A549 (cell line): ENCODE data around the gene FBXO3. TPM values are rescaled to one million over a fixed set of nuclear protein-coding genes. Genes with fewer than 3 reads are reported as not detected.
A peak's percentile ranks its signal among the peaks of the same experiment; 100 is the strongest.

Experiments used
- ATAC-seq, 2 experiments: fragments of 200-7000 bp in 1 of 2; fragments of >200 bp in 1 of 2; cut with Nextera tagmentation in 1 of 2; cut with Tn5 transposase in 1 of 2; 3 replicates each; pipeline versions ENCODE4 v1.8.0 to v1.9.1; 2018 to 2020; ENCODE audit warnings: mild to moderate bottlenecking in 1 of 2, moderate library complexity in 1 of 2
- CTCF ChIA-PET: fragments of 300-600 bp; sonication (Branson Sonifier 250); formaldehyde crosslinking; extraction: SDS; loops from one replicate; lab custom pipeline; 2021; ENCODE audit warnings: antibody characterized with exemption, inconsistent platforms; lab: Yijun Ruan, JAX
- POLR2A ChIA-PET: fragments of 350-600 bp; formaldehyde crosslinking; extraction: SDS; loops from one replicate; lab custom pipeline; 2021; ENCODE audit warnings: antibody characterized with exemption, inconsistent platforms; lab: Yijun Ruan, JAX
- DNase-seq, 2 experiments: peaks; one replicate each; pipeline versions ENCODE4 v3.0.0 to v3.0.0-alpha.2; 2011 to 2016; ENCODE audit warnings: low read depth in 1 of 2, low spot score in 1 of 2
- FAIRE-seq: peaks from 2 replicates; lab custom pipeline; 2011; peaks lifted over from hg19 to GRCh38; lab: Jason Lieb, UNC
- H3K27ac ChIP-seq, 2 experiments: fragments of >200 bp; sonication (Bioruptor Twin); formaldehyde crosslinking; 3 replicates each; pipeline ENCODE4 v1.5.1; 2016 to 2017
- H3K4me1 ChIP-seq: fragments of >200 bp; sonication (Bioruptor Twin); formaldehyde crosslinking; 3 replicates; pipeline ENCODE4 v1.6.1; 2016
- H3K4me2 ChIP-seq: fragments of >200 bp; sonication (Bioruptor Twin); formaldehyde crosslinking; 3 replicates; pipeline ENCODE4 v1.6.1; 2016
- H3K4me3 ChIP-seq: fragments of >200 bp; sonication (Bioruptor Twin); formaldehyde crosslinking; 3 replicates; pipeline ENCODE4 v1.5.1; 2016
- H3K9me3 ChIP-seq: fragments of >200 bp; sonication (Bioruptor Twin); formaldehyde crosslinking; 3 replicates; pipeline ENCODE4 v1.6.1; 2016
- BCL3 ChIP-seq: fragments of >200 bp; sonication (Bioruptor Twin); formaldehyde crosslinking; IDR thresholded peaks from 3 replicates; pipeline ENCODE4 v1.6.1; 2016
- CBX2 ChIP-seq: fragments of 200-600 bp; sonication (generic); IDR thresholded peaks from 2 replicates; pipeline ENCODE4 v1.6.1; 2016; ENCODE audit warnings: low read depth, mild to moderate bottlenecking, borderline replicate concordance
- ESRRA ChIP-seq: fragments of 150-350 bp; IDR thresholded peaks from 2 replicates; pipeline ENCODE4 v1.6.1; 2014; ENCODE audit warnings: mild to moderate bottlenecking, low read length, borderline replicate concordance
- FOSL2 ChIP-seq, 2 experiments: fragments of 450-650 bp in 1 of 2; fragments of >200 bp in 1 of 2; sonication (Bioruptor Twin) in 1 of 2; formaldehyde crosslinking; IDR thresholded peaks; 2 replicates each; pipeline versions ENCODE4 v1.5.0 to v1.6.1; 2016 to 2020; ENCODE audit warnings: mild to moderate bottlenecking in 1 of 2, moderate library complexity in 1 of 2
- HDAC2 ChIP-seq: fragments of 200-600 bp; sonication (generic); IDR thresholded peaks from 2 replicates; pipeline ENCODE4 v1.6.1; 2016
- HEYL ChIP-seq: fragments of 250-450 bp; sonication (Bioruptor Pico); IDR thresholded peaks from 2 replicates; pipeline ENCODE4 v1.8.0; 2021; ENCODE audit warnings: mild to moderate bottlenecking, moderate library complexity
- HOXB13 ChIP-seq: fragments of 250-450 bp; sonication (Bioruptor Pico); IDR thresholded peaks from 2 replicates; pipeline ENCODE4 v1.5.0; 2020; ENCODE audit warnings: low read depth, mild to moderate bottlenecking, moderate library complexity
- JUN ChIP-seq, 2 experiments: fragments of >200 bp; sonication (Bioruptor Twin); formaldehyde crosslinking; IDR thresholded peaks; 2 replicates in 1 of 2; 3 replicates in 1 of 2; pipeline ENCODE4 v1.6.1; 2016 to 2017
- KDM1A ChIP-seq: fragments of 200-600 bp; sonication (generic); IDR thresholded peaks from 2 replicates; pipeline ENCODE4 v1.6.1; 2016; ENCODE audit warnings: low read depth, mild to moderate bottlenecking
- MAZ ChIP-seq: fragments of 150-350 bp; IDR thresholded peaks from 2 replicates; pipeline ENCODE4 v1.6.1; 2014; ENCODE audit warnings: antibody characterized with exemption, low read depth, low read length, borderline replicate concordance
- MYC ChIP-seq: IDR thresholded peaks from 2 replicates; pipeline ENCODE4 v1.6.1; 2012; ENCODE audit warnings: mild to moderate bottlenecking, inconsistent platforms, low read length, improper control_type of control experiment, borderline replicate concordance
- NPAS2 ChIP-seq: fragments of 250-450 bp; sonication (Bioruptor Pico); IDR thresholded peaks from 2 replicates; pipeline ENCODE4 v1.8.0; 2022; ENCODE audit warnings: mild to moderate bottlenecking, moderate library complexity, borderline replicate concordance
- POLR2A ChIP-seq: IDR thresholded peaks from 2 replicates; pipeline ENCODE4 v1.6.1; 2012; ENCODE audit warnings: mild to moderate bottlenecking, low read length
- RAD21 ChIP-seq, 2 experiments: fragments of >200 bp in 1 of 2; sonication (Bioruptor Twin) in 1 of 2; formaldehyde crosslinking in 1 of 2; IDR thresholded peaks in 1 of 2; conservative IDR thresholded peaks in 1 of 2; 2 replicates in 1 of 2; 3 replicates in 1 of 2; pipeline ENCODE4 v1.6.1; 2012 to 2018; ENCODE audit warnings: inconsistent platforms in 1 of 2
- RARB ChIP-seq: fragments of 250-450 bp; sonication (Bioruptor Pico); IDR thresholded peaks from 2 replicates; pipeline ENCODE4 v1.8.0; 2021; ENCODE audit warnings: mild to moderate bottlenecking, moderate library complexity
- RCOR1 ChIP-seq: fragments of 150-350 bp; IDR thresholded peaks from 2 replicates; pipeline ENCODE4 v1.6.1; 2014; ENCODE audit warnings: antibody characterized with exemption, low read length, low read depth
- RNF2 ChIP-seq: fragments of 200-600 bp; sonication (generic); IDR thresholded peaks from 2 replicates; pipeline ENCODE4 v1.6.1; 2016; ENCODE audit warnings: low read depth, mild to moderate bottlenecking, antibody characterized with exemption, moderate library complexity, borderline replicate concordance
- SREBF2 ChIP-seq: fragments of 450-650 bp; IDR thresholded peaks from 2 replicates; pipeline ENCODE4 v1.6.1; 2014; ENCODE audit warnings: mild to moderate bottlenecking, moderate library complexity
- TFCP2L1 ChIP-seq: fragments of 250-450 bp; sonication (Bioruptor Pico); IDR thresholded peaks from 2 replicates; pipeline ENCODE4 v1.5.0; 2021; ENCODE audit warnings: mild to moderate bottlenecking
- WGBS: methylation state at CpG from one replicate; pipeline ENCODE4 v1.1.6; 2017; ENCODE audit errors: missing lambda C conversion rate; 5-methylcytosine and 5-hydroxymethylcytosine counted together
- polyA plus RNA-seq, 4 experiments: library from polyadenylated mRNA; depleted of rRNA in 3 of 4; stranded (reverse); fragments of >200 nt; fragmentation: RNase III in 1 of 4; extraction: RNeasy Plus Mini Kit Qiagen cat#74134 plus additional on column Dnase treatment in 1 of 4; gene quantifications; 2 replicates in 3 of 4; 3 replicates in 1 of 4; pipeline ENCODE4 v1.2.3, GENCODE V29; 2011 to 2017
- TF ChIP-seq, protein P1 (sequence below): IDR thresholded peaks from 2 replicates; pipeline ENCODE4 v1.6.1; 2012
- TF ChIP-seq, protein P2 (sequence below): IDR thresholded peaks from 2 replicates; pipeline ENCODE4 v1.6.1; 2012; ENCODE audit warnings: low read depth, borderline replicate concordance

FBXO3 gene
- polyA plus RNA-seq, 2 of the 4 experiments (the other 2 are of a cell fraction): 22.5 to 42.6 TPM

DNA sequence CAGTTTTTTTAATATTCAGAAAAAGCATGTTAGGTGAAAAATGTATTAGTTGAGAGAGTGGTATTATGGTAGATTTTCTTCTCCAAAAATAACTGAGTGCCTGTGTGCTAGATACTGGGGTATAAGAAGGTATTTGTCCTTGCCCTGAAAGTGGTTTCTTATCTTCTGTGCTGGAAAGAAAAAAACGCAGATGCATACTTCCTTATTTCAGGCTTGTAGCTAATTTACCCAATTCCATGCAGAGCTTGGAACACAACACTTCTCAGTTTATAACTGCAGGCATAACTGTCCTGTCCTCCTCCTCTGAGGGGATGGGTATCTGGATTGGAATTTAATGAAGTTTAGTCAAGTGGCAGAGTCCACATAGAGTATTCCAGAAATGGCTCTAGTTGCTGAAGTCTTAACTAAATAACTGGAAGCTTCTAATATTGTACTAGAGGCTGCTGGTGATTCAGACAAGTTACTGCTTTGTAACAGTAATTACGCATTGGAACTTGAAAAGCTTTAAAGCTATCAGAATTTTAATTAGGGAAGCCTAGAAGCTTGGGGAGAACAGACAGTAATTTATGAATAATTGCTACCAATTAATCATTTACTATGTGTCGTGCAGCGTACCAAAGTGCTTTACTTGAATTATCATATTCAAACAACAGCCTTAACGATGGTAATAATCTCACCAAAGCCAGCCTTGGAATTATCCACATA is 61.0 kb downstream of the FBXO3 start (continued):
- TF ChIP-seq CBX2 (no peak), KDM1A (no peak), RAD21 (conservative IDR thresholded peaks at IDR 0.05 in 1 of 2, IDR thresholded peaks at IDR 0.05 in 1 of 2) (no peak), ESRRA (no peak)
- TF ChIP-seq, protein P1, sequence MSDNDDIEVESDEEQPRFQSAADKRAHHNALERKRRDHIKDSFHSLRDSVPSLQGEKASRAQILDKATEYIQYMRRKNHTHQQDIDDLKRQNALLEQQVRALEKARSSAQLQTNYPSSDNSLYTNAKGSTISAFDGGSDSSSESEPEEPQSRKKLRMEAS: no peak
- TF ChIP-seq, all 56 proteins: peak for 0

DNA sequence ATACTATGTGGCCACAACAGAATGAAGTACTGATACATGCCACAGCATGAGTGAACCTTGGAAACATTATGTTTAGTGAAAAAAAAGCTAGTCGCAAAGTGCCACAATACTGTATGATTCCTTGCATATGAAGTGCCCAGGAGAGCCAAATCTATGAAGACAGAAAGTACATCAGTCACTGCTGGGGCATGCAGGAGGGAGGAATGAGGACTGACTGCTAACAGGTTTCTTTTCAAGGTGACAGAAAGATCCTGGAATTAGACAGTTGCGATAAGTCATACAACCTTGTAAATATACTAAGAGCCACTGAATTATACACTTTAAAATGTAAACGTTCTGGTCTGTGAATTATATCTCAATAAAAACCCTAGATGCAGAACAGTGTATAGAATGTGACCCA is 61.9 kb downstream of the FBXO3 start:
- peaks cover 54% of the 10 kb centered on the region for H3K4me1 ChIP-seq
- ATAC-seq: no peak
- POLR2A ChIA-PET: no interaction called here

GRCh38 chr11:33709466-33709865 is 64.9 kb downstream of the FBXO3 start:
- Histone ChIP-seq H3K4me1 (peaks cover 57% of the 10 kb centered on the region), H3K4me3 (no peak overlapping the region), H3K9me3 (no peaks in the 10 kb centered on the region), H3K27ac (0 out of 6 replicates have a peak overlapping the region, but pooled peaks of 1 of the 2 experiments have one; percentile 0), H3K4me2 (no peak overlapping the region)
- no peak for ATAC-seq
- ChIA-PET CTCF (interaction anchor here (1.0 to 2.1 kb wide), 10 partner anchors 15 to 380 kb away, joined by 3 to 7 read pairs (median 4); no protein-coding TSS in a partner anchor), POLR2A (no interaction called here)
- 84% methylated on average over 3 of the region's 3 CpGs for WGBS
- no peak for FAIRE-seq
- TF ChIP-seq HOXB13 (CRISPR knock-in tag) (no peak), RNF2 (no peak), JUN (IDR thresholded peaks at IDR 0.05) (no peak), POLR2A (no peak), RARB (CRISPR knock-in tag) (no peak), HEYL (CRISPR knock-in tag) (no peak)
- DNase-seq: no peak

More for the DNA sequence above, 61.9 kb downstream of the FBXO3 start:
- H3K4me3 ChIP-seq: no peak overlapping the region
- CTCF ChIA-PET: no interaction called here
- TF ChIP-seq RCOR1 (no peak), BCL3 (no peak), TFCP2L1 (CRISPR knock-in tag) (no peak), MAZ (no peak), NPAS2 (no peak), HDAC2 (no peak), SREBF2 (no peak), FOSL2 (IDR thresholded peaks at IDR 0.05) (no peak), FOSL2 (CRISPR knock-in tag; IDR thresholded peaks at IDR 0.05) (no peak), MYC (no peak)
- TF ChIP-seq, protein P2, sequence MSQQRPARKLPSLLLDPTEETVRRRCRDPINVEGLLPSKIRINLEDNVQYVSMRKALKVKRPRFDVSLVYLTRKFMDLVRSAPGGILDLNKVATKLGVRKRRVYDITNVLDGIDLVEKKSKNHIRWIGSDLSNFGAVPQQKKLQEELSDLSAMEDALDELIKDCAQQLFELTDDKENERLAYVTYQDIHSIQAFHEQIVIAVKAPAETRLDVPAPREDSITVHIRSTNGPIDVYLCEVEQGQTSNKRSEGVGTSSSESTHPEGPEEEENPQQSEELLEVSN: no peak
- no peak overlapping the region for H3K4me2 ChIP-seq
- H3K9me3 ChIP-seq: no peaks in the 10 kb centered on the region
- H3K27ac ChIP-seq: no peak overlapping the region
- DNase-seq: no peak
- 69% methylated on average over 3 of the region's 3 CpGs for WGBS
- no peak for FAIRE-seq
